HG03045 (cell line): ENCODE data around the gene ATP6V1G3.
"Not testable (repeated sequence)": the region's sequence is repeated elsewhere in the genome, so short reads cannot be mapped to it uniquely, and the experiment has no call there.

ENCODE experiments used
- ATAC-seq: cut with Tn5 transposase; IDR thresholded peaks from one replicate; pipeline ENCODE4 v1.9.1; 2021; ENCODE audit warnings: mild to moderate bottlenecking, moderate library complexity; ENCODE audit not compliant: unreplicated experiment

Gene ATP6V1G3

DNA sequence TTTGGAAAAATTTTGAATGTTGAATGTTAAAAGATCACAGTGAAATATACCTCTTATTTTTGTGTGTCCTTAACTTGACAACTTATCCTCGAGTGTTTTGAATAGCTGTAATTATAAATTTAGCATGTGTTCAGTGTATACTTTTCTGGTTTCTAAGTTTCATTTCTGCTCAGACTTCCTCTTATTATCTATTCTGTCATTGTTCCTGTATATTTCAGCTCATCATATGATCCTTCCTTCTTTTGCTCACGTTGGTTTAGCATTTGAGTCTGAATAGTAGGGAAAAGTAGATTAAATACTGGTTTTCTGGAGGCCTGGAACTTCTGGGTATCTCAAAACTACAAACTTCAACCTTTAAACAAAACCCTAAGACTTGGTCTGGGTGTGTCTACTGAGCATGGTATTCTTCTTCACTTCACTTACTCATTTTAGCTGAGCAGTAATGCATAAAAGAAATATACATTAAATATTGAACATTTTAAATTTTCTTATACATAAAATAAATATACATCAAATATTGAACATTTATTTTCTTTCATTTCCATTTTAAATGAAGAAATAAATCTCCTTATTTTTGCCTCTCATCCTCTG, 3.3 kb upstream of the ATP6V1G3 start:
- no peak for ATAC-seq

DNA sequence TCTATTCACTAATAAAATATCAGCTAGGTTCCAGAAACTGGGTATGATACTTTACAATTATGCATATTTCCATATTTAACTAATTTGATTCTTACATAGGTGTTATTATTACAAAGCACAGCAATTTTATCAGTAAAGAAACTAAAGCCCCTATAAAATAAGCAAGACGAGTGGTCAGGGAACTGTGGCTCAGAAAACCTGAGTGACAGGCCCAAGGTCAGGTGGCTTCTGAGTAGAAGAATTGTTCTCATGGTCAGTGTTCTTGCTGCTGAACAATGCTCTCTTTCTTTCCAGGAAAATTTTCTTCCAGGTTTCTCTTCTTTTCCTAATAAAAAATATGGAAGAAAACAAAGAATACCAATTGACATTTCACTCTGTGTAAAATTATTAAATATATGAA, 2.2 kb upstream of the ATP6V1G3 start:
- ATAC-seq, result no peak

DNA sequence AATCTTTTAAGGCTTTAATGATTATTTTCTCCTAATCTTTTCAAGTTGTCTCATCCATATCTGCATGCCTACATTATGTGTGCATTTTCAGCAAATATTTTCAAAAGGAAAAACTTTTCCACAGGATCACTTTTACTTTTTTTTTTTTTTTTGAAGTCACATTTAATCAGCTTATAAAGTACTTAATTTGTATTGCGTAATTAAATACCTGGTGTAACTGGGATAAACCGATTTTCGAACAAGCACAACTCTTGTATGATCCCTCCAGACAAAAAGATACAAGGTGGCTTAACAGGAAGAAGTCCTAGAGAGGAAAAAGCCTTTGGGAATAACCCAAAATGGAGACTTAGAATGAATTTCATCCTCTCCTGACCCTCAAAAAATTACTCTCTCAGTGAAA, 1.3 kb upstream of the ATP6V1G3 start:
- no peak for ATAC-seq

DNA sequence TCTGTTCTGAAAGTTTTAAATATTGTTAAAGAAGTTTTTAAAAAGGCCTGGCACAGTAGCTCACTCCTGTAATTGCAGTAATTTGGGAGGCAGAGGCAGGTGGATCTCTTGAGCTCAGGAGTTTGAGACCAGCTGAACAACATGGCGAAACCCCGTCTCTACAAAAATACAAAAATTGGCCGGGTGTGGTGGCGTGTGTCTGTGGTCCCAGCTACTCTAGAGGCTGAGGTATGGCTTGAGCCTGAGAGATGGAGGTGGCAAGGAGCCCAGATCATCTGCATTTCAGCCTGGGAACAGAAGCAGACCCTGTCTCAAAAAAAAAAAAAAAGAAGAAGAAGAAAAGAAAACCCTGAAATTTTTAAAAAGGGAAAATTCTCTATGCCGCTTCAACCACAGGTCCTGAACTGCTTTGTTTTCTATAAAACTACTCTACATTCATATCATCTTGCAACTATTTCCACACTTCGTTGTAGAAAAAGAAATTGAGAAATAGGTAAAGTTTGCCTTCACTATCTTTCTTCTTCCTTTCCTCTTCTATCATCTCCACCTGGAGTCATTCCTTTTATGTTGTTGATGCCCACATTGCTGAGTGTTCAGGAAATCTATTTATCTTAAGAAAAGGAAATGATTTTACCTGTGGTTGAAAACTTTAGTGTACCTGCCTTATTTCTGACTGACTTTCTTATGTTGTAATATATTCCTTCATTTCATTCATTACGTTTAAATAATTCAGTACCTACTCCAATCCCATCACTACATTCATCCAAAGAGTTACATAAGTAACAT, 1.7 kb downstream of the ATP6V1G3 start:
- no peak for ATAC-seq

DNA sequence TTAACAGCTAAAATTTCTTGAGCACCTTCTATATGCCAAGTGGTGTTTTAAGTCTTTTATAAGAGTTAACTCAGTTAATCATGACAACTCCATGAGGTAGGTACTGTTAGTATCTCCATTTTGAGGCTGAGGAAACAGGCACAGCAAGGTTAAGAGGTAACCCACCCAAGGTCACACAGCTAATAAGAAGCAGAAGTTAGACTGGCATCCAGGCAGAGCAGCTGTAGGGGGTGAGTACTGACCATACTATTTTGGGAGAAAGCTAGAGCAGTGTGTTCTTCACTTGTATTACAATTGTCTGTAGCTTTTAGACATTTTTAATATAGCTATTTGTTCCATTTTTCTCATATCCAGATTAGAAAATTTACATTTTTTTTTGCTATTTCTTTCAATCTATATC, 4.8 kb downstream of the ATP6V1G3 start:
- no peak for ATAC-seq

DNA sequence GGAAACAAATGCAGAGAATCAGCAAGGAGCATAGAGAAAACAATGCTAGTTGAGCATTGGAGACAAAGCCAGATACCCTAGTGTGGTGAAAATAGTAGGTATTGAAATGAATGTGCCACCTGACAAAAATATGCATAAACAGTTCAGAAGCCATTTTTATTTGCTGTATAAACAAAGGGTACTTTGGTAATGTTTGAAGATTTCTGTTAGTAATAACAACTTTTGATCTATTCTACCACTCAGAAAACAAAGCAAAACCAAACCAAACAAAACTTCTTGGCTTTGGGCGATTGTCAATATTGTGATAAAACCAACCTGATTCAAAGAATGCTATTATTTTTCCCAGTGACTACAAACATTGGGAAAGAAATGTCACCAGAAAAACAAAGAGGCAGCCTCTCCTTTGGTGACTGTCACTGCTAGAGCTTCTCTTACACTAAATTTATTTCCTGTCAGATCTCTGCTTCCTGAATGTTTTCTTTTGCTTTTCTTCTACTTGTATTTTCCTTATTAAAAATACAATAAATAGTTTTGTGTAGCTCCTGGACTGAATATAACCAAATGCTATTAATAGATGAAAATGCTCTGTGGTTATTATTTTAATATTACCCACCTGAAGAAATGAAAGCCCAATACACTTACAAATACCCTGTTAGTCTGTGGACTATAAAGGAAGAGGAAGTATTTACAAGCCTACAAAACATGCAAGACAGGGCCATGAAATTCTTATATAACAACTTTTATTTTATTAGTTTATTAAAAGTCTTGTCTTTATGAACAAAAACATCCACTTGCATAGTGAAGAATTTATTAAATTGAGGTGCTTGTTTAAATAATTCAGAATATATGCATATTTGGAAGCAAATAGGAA, 5.7 kb downstream of the ATP6V1G3 start:
- no peak for ATAC-seq

DNA sequence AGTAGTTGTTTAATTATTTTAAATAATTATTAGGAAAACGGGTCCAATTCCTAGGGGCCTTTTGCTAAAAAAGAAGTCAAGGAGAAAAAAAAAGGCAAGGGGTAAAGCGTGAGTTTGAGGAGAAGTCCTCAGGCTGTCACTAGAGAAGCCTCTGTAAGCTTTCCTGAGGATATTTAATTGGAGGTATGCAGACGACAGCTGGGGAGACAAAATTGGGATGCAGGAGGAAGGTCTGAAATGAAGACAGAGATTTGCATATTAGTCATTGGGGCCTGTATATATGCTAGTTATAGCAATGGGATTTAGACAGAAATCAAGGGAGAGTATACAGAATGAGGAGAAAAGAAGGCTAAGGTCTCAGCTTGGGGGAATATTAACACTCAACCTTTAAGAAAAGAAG, 8.6 kb downstream of the ATP6V1G3 start:
- ATAC-seq, result no peak

DNA sequence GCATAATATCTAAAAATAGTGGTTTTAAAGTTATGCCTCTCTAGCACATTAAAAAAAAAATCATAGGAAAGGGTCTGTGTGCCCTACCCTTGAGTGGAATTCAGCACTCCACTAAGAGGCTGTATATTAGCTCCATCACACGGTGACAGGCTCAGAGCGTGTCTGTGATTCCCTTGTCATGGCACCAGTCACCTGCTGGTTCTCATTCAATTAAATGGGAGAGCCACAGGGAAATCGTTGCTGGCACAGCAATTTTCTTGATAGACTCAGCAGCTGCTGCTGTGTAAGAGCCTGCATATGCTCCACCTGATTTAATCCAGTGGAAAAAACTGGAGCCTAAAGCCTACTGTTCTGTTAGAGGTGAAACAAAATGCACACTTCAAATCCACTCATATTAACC, 9.5 kb downstream of the ATP6V1G3 start:
- ATAC-seq, result no peak

DNA sequence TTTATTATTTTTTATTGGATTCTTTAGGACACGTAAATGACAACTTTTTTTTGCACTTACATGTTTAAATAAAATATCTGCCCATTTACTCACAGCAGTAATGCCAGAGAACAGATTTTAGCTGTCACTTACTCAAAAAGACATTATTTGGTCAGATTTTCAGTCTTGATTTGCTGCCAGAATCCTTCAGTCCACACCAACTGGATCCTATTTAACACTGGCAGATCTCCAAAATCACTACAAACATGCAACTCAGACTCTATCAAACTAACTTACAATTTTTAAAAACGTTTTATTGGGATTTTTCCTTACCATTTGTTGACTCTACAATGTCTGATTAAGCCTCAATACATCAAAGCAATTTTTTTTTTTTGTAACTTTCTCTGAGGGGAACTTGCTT, 11.1 kb downstream of the ATP6V1G3 start:
- ATAC-seq, result no peak

DNA sequence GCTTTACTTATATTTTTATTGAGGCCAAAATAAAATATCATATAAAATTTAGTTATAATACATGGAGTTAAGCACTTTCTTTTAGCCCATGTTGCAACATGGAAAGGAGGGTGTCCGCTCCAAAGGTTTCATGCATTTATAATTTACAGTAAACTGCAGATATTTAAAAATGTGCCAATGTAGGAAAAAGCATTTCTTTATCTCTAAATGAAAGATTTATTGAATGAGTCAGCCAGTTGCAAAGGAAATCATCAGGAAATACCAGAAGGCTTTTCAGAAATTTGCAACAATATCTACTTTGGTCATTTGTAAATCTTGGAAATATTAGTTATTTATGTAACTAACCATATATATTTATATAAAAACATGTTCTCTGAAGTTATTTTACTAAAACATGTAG, 12.1 kb downstream of the ATP6V1G3 start:
- ATAC-seq, result no peak

DNA sequence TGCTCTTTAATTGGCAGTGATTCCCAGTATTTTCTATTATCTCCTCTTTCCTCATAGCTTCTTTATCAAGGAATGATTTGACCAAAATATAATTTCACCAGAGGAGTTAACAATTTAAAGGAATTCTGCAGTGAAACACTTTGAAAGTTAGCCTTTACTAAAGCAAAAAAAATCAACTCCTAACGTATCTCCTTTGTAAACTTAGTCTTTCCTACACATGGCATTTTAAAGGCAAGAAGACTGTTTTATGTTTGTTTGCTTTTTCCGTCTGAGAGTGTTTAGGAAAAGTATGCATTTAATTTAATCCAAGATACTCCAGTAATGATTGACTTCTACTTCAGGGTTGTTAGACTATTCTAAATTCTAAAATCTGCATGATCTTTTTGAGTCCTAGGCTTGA, 15.9 kb downstream of the ATP6V1G3 start:
- ATAC-seq, result no peak

DNA sequence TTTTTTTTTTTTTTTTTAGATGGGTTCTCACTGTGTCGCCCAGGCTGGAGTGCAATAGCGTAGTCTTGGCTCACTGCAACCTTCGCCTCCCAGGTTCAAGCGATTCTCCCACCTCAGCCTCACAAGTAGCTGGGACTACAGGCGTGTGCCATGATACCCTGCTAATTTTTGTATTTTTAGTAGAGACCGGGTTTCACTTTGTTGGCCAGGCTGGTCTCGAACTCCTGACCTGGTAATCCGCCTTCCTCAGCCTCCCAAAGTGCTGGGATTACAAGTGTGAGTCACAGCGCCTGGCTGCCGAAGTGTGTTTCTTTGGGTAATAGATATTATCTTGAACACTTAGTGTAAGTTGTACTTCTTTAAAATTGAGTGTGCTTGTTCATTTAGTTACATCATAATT, 16.4 kb downstream of the ATP6V1G3 start:
- ATAC-seq, result not testable (repeated sequence)

DNA sequence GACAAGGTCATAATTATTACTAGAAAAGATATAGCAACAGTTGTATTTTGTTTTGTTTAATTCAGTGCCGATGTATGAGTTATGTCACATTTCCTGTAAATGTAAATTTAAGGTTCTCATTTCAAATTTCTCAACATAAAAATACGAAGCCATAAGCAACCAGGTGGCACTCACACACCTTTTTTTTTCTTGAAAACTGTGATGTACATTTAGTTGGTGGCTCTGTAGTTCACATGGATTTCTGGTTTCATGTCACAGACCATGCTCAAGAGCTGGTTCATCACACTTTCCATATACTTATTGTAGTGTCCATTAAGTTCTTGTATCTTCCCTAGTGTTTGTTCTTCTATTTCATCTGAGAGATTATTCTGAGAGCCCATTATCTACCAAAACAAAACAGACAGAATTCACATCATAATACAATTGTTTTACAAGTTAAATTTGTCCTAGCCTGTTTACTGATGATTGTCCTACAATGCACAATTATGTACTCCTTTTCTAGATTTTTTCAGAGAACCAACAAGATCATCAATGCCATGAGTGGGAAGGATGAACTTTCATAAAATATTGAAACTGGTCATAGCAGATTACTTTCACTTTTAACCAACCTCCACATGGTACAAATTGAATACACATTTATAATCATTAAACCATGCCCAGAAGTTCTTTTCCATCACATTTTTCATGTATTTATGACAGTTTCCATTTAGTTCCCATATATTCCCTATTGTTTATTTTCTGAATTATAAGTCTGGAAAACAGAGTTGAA, 17.1 kb downstream of the ATP6V1G3 start:
- no peak for ATAC-seq

DNA sequence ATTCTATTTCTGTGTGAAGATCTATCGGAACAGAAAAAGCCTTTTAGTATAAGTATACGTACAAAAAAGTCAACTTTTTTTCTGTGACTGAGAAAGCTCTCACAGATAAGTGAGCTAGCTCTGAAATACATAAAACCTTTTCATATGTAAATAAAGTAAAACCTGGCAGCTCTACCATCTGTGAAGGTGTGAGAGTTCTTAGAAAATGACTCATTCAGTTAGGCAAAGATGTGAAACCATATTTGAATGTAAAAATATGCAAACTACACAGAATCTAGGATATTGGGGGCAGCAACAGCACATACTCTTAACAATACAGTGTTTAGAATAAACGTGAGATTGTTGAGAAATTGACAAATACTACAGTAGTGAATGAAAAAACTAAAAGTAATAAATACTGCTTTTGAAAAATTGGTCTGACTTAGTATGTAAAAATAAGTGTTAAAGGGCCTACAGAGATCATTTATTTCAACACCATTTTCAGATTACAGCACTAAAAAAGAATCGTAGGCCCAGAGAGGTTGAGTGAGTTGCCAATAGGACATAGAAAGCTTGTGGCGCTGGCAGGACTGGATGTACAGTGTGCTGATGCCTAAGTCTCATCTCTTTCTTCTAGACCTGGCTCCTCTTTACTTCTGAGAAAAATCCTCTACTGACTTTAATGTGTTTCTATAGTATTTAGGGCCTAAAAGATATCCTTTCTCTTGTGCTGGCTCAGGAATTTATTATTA, 19.8 kb downstream of the ATP6V1G3 start:
- peak; percentile 85 for ATAC-seq

DNA sequence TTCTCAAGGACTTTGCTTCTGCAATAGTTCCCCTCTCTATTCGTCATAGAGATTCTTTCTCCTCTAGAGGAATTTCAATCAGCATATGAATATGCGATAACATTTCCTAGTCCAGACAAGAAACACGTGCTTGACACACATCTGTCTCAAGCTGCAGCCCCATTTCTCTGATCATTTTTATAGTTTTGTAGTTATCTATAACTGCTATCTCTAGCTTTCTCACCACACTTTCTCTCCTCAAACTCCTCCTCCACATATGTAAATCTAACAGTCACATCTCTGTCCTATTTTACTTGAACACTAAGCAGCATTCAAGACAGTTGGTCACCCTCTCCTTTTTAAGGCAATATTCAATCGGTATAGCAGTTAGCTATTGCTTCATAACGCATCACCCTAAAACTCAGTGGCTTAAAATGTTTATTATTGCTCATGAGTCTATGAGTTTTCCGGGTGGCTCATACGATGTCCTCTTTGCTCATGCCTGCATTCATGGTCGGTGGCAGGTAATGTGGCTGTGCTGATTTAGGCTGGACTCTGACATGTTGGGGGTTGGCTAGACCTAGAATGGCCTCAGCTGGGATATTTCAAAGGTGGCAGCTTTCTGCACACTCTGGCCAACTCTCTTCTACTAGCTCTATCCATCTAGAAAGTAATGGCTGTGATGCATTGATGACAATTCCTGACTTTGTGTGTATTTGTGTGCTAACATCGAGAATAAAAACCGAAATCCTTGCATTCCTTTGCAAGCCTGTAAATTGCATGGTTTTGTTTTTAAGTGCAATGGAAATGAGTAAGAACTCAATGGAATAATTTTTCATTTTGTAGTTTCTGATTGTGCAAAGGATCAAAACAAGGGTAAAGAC, 20.6 kb downstream of the ATP6V1G3 start:
- ATAC-seq, result no peak

DNA sequence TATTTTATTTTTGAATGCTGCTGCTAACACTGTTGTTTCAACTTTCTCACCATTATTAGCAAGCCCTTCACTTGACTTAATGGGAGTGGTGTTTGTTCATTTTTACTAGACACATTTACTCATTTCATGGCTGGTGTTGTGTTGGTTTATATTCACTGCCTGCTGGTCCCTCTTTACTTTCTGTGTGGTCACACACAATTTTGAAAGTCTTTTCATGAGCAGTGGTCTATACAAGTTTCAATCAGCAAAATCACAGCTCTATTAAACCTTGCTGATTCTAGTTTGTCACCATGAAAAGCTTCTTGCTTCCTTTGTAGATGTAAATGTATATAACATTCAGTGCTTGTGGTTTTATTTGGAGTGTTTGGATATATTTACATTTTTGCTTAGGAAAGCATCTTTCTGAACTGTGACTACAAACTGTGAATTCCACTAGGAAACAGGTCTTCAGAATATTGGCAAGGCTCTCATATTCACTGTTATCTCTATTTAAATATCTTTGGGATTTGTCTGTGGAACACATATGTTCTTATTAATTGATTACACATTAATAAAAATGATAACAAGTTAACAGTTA, 22.8 kb downstream of the ATP6V1G3 start:
- ATAC-seq, result no peak

DNA sequence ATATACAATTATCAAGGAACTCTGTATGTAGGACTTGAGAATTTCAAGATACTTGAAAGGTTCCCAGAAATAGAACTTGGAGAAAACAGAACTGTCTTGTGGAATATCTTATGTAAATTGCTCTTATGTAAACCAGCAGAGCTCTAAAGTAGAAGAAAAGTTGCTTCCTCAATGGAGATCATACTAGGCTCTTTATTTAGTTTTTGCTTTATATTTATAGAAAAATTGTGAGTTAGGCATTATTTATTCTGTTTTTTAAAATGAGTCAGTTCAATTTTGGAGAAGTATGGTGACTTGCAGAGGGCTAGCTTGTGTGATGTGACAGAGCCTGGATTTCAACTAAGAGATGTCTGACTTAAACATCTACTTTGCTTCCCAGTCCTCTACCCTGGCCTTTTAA, 40.4 kb downstream of the ATP6V1G3 start:
- no peak for ATAC-seq

DNA sequence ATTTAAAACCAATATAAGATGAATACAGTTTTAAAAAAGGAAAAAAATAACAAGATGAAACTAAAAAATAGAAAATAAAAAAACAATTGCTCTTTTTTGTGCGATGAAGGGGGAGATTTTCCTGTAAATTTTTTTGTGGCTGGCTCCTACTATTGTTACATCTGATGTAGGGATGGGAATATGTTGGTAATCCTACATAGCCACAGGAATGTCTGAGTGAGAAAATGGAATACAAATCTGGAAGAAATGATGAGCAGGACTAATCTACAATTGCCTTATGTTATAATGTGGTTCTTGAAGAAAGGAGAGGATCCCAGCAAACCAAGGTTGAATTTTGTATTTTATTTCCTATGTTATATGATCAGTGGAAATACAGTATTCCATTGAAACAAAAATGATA, 40.9 kb downstream of the ATP6V1G3 start:
- no peak for ATAC-seq

DNA sequence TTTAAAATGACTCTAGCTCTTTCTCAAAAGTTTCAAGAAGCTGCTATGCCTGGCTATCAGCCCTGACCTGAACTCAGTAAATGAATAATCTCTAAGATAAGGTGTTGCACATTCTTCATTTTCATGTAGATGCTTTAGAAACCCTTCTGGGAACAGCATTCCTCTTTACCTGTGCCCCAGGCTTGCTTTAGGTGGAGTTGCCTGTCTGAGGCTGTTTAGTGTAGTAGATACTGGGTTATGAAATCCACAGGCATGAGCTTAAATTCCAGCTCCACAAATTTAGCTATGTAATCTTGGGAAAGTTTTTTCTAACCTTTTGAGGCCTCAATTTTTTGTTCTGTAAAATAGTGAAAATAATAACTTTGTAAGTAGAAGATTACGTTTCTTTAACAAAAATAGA, 41.6 kb downstream of the ATP6V1G3 start:
- ATAC-seq, result no peak
